Measurements from ENCODE around the gene PTBP1. TPM values are rescaled to one million over a fixed set of nuclear protein-coding genes. Genes with fewer than 3 reads are reported as not detected.

PTBP1 gene
- total and polyA plus RNA-seq, 2 of the 13 experiments (the other 11 are each of a cell fraction or from before 2014, with no cell fraction given): 195 to 288 TPM

DNA sequence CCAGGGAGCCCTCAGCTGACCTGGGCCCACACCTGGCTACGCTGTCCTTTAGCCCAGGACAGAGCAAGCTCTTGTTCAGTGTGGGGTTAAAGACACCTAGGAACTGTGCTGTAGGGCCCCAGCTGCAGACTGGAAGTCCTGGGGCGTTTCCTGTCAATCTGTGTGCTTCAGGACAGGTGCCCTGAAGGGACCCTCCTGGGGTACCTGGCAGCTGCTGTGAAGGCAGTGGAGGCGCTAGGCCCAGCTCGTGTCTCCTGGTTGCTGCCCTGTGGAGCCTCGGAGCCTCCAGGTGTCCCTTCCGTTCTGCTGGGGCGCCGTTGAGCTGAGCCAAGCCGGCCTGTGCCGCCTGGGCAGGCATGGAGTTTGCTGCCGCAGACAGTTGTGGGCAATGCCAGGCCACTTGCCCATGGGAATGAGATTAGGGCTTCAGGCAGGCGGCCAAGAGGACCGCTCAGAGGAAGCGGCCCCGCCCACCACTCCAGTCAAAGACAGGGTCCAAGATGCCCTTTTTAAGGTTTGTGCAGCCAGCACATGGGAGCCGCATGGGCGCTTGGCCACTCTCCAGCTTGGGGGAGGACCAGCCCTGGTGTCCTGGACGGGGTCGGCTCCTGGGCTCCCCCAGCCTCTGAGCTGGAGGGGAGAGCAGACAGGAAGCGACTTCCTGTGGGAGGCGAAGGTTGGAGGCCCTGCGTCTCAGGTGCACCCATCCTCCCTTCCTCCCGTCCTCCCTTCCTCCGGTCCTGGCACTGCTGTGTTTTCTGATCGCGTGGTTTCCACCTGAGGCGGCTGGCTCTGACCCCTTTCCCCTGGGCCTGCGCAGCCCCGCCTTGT is 4.0 kb downstream of the PTBP1 start (continued):
- TF ChIP-seq RAD21 (CRISPR knock-in tag; IDR thresholded peaks at IDR 0.05) (0 out of 2 replicates have a peak, but pooled peaks have one; percentile 20), ZNF598 (CRISPR knock-in tag; IDR thresholded peaks at IDR 0.05; ENCODE audit: borderline replicate concordance) (0 out of 2 replicates have a peak, but pooled peaks have one; percentile 22), ZNF841 (CRISPR knock-in tag; IDR thresholded peaks at IDR 0.05; ENCODE audit: borderline replicate concordance) (no peak), ZNF570 (CRISPR knock-in tag; IDR thresholded peaks at IDR 0.05; ENCODE audit: borderline replicate concordance) (no peak), FOXP1 (IDR thresholded peaks at IDR 0.05) (no peak), FOXP1 (CRISPR knock-in tag; IDR thresholded peaks at IDR 0.05) (no peak), ISX (CRISPR knock-in tag; conservative IDR thresholded peaks at IDR 0.05) (no peak), HNRNPL (IDR thresholded peaks at IDR 0.05; ENCODE audit: low read depth, low read length) (peak; percentile 88), U2AF2 (IDR thresholded peaks at IDR 0.05; ENCODE audit: low read depth, low read length) (no peak), SOX13 (IDR thresholded peaks at IDR 0.05) (no peak), SOX13 (CRISPR knock-in tag; conservative IDR thresholded peaks at IDR 0.05 in 1 of 2, IDR thresholded peaks at IDR 0.05 in 1 of 2) (no peak), ZNF672 (CRISPR knock-in tag; IDR thresholded peaks at IDR 0.05) (no peak), ZNF605 (CRISPR knock-in tag; IDR thresholded peaks at IDR 0.05) (no peak), GTF2F1 (IDR thresholded peaks at IDR 0.05; ENCODE audit: low read length) (no peak), PCBP1 (IDR thresholded peaks at IDR 0.05; ENCODE audit: borderline replicate concordance, low read depth, low read length) (no peak), ZNF34 (CRISPR knock-in tag; IDR thresholded peaks at IDR 0.05; ENCODE audit: borderline replicate concordance) (no peak), ZNF382 (CRISPR knock-in tag; IDR thresholded peaks at IDR 0.05; ENCODE audit: borderline replicate concordance) (no peak), KDM6A (CRISPR knock-in tag; IDR thresholded peaks at IDR 0.05; ENCODE audit: low read depth) (no peak), NFE2 (CRISPR knock-in tag; IDR thresholded peaks at IDR 0.05) (no peak), JUND (CRISPR knock-in tag; IDR thresholded peaks at IDR 0.05) (no peak), PAX8 (CRISPR knock-in tag; IDR thresholded peaks at IDR 0.05; ENCODE audit: borderline replicate concordance) (no peak), AGO2 (optimal IDR thresholded peaks at IDR 0.05; ENCODE audit: low read depth, low read length) (peak; percentile 93), ZFP36 (IDR thresholded peaks at IDR 0.05; ENCODE audit: borderline replicate concordance, low read depth, low read length, partially characterized antibody) (no peak), RFX3 (CRISPR knock-in tag; IDR thresholded peaks at IDR 0.05) (no peak), DNMT1 (CRISPR knock-in tag; IDR thresholded peaks at IDR 0.05) (no peak), FOXK1 (CRISPR knock-in tag; IDR thresholded peaks at IDR 0.05; ENCODE audit: borderline replicate concordance, low read depth) (no peak)
- TF ChIP-seq, protein P1, sequence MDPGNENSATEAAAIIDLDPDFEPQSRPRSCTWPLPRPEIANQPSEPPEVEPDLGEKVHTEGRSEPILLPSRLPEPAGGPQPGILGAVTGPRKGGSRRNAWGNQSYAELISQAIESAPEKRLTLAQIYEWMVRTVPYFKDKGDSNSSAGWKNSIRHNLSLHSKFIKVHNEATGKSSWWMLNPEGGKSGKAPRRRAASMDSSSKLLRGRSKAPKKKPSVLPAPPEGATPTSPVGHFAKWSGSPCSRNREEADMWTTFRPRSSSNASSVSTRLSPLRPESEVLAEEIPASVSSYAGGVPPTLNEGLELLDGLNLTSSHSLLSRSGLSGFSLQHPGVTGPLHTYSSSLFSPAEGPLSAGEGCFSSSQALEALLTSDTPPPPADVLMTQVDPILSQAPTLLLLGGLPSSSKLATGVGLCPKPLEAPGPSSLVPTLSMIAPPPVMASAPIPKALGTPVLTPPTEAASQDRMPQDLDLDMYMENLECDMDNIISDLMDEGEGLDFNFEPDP (CRISPR knock-in tag; conservative IDR thresholded peaks at IDR 0.05): no peak
